ENCODE results near the gene FILIP1. TPM values are rescaled to one million over a fixed set of nuclear protein-coding genes. Genes with fewer than 3 reads are reported as not detected.
A peak's percentile ranks its signal among the peaks of the same experiment; 100 is the strongest.

FILIP1 gene
- total RNA-seq, 1 donor, result under 0.01 TPM

DNA sequence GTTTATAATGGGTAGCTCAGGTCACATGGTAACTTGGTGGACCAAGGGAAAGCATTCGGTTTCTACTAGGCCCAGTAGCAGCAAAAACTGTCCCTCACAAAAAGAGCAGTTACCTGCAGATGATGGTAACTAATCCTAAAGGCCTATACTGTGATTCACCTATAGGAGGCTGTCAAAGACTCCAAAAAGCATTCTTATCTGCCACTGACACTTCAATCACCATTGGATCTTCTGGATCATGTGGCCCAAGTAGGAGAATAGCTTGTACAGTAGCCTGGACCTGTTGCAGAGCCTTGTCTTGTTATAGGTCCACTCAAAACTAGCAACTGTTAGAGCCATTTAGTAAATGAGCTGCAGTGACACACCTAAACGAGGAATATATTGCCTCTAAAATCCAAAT lies 23.2 kb upstream of the FILIP1 start:
- Histone ChIP-seq H3K27me3 (ENCODE audit: insufficient read depth, low read length) (no peaks in the 10 kb centered on the region), H3K4me2 (ENCODE audit: insufficient read depth, low read length) (no peak overlapping the region), H3K36me3 (ENCODE audit: insufficient read depth, low read length) (no peaks in the 10 kb centered on the region), H3K79me2 (ENCODE audit: insufficient read depth, low read length) (no peaks in the 10 kb centered on the region), H4K20me1 (ENCODE audit: insufficient read depth, low read length) (no peaks in the 10 kb centered on the region), H3K27ac (ENCODE audit: low read depth, low read length) (no peak overlapping the region), H3K9me3 (ENCODE audit: low read depth, low read length) (no peaks in the 10 kb centered on the region), H2AFZ (ENCODE audit: low read length) (no peak overlapping the region), H3K4me1 (ENCODE audit: insufficient read depth, low read length) (no peaks in the 10 kb centered on the region), H3K4me3 (ENCODE audit: insufficient read depth, low read length) (no peak overlapping the region)
- no peak for DNase-seq (ENCODE audit: insufficient read length, low spot score, missing footprints)
- TF ChIP-seq, protein P1, sequence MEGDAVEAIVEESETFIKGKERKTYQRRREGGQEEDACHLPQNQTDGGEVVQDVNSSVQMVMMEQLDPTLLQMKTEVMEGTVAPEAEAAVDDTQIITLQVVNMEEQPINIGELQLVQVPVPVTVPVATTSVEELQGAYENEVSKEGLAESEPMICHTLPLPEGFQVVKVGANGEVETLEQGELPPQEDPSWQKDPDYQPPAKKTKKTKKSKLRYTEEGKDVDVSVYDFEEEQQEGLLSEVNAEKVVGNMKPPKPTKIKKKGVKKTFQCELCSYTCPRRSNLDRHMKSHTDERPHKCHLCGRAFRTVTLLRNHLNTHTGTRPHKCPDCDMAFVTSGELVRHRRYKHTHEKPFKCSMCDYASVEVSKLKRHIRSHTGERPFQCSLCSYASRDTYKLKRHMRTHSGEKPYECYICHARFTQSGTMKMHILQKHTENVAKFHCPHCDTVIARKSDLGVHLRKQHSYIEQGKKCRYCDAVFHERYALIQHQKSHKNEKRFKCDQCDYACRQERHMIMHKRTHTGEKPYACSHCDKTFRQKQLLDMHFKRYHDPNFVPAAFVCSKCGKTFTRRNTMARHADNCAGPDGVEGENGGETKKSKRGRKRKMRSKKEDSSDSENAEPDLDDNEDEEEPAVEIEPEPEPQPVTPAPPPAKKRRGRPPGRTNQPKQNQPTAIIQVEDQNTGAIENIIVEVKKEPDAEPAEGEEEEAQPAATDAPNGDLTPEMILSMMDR (IDR thresholded peaks at IDR 0.05; ENCODE audit: extremely low read depth, low read depth, low read length), result no peak

DNA sequence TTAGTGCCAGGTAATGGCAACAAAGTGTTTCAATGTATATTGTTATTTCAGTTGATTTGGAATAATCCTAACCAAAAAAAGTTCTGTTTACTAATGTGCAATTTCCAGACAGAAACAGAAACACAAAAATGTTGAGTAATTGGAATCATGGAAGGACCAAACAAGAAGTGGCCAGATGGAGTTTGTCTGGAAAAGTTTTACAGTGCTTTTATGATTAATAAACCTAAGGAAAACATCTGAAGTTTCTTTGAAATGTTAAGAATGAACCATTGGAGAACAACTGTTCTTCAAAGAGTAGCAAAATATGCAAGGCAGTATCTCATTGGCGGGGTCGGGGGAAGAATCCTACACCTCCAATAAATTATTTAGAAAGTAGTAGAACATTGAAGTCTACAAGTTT lies 19.0 kb upstream of the FILIP1 start:
- no peak overlapping the region for H3K27ac ChIP-seq (ENCODE audit: low read depth, low read length)
- H2AFZ ChIP-seq (ENCODE audit: low read length), result no peak overlapping the region
- H4K20me1 ChIP-seq (ENCODE audit: insufficient read depth, low read length), result no peaks in the 10 kb centered on the region
- no peaks in the 10 kb centered on the region for H3K36me3 ChIP-seq (ENCODE audit: insufficient read depth, low read length)
- H3K27me3 ChIP-seq (ENCODE audit: insufficient read depth, low read length), result no peaks in the 10 kb centered on the region
- no peak overlapping the region for H3K4me2 ChIP-seq (ENCODE audit: insufficient read depth, low read length)
- DNase-seq (ENCODE audit: insufficient read length, low spot score, missing footprints), result no peak
- no peaks in the 10 kb centered on the region for H3K9me3 ChIP-seq (ENCODE audit: low read depth, low read length)
- H3K4me3 ChIP-seq (ENCODE audit: insufficient read depth, low read length), result no peak overlapping the region
- H3K79me2 ChIP-seq (ENCODE audit: insufficient read depth, low read length), result no peaks in the 10 kb centered on the region
- no peaks in the 10 kb centered on the region for H3K4me1 ChIP-seq (ENCODE audit: insufficient read depth, low read length)
- TF ChIP-seq, protein P1 (IDR thresholded peaks at IDR 0.05; ENCODE audit: extremely low read depth, low read depth, low read length), result no peak

DNA sequence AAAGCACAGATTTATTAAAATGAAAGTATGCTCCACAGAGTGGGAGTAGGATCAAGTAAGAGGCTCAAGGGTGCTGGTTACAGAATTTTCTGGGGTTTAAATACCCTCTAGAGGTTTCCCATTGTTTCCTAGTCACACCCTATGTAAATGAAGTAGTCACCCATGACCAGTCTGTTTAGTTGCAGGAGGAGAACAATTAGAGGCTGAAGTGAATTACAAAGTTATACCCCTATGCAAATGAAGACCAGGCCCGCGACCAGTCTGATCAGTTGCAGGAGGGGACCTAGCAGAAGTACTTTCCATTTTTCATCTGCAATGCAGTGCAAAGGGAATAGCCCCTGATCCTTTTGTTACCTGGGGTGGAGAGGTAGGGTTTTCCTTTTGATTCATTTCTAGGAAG lies 11.8 kb upstream of the FILIP1 start:
- DNase-seq (ENCODE audit: insufficient read length, low spot score, missing footprints), result no peak
- H3K27me3 ChIP-seq (ENCODE audit: insufficient read depth, low read length), result no peaks in the 10 kb centered on the region
- no peak overlapping the region for H3K4me3 ChIP-seq (ENCODE audit: insufficient read depth, low read length)
- peak overlapping the region; percentile 44 for H3K4me2 ChIP-seq (ENCODE audit: insufficient read depth, low read length)
- no peaks in the 10 kb centered on the region for H3K36me3 ChIP-seq (ENCODE audit: insufficient read depth, low read length)
- no peak overlapping the region for H3K27ac ChIP-seq (ENCODE audit: low read depth, low read length)
- TF ChIP-seq, protein P1 (IDR thresholded peaks at IDR 0.05; ENCODE audit: extremely low read depth, low read depth, low read length), result no peak
- no peaks in the 10 kb centered on the region for H3K9me3 ChIP-seq (ENCODE audit: low read depth, low read length)
- no peaks in the 10 kb centered on the region for H4K20me1 ChIP-seq (ENCODE audit: insufficient read depth, low read length)
- no peaks in the 10 kb centered on the region for H3K4me1 ChIP-seq (ENCODE audit: insufficient read depth, low read length)
- H3K79me2 ChIP-seq (ENCODE audit: insufficient read depth, low read length), result no peaks in the 10 kb centered on the region
- H2AFZ ChIP-seq (ENCODE audit: low read length), result peak overlapping the region; percentile 6

DNA sequence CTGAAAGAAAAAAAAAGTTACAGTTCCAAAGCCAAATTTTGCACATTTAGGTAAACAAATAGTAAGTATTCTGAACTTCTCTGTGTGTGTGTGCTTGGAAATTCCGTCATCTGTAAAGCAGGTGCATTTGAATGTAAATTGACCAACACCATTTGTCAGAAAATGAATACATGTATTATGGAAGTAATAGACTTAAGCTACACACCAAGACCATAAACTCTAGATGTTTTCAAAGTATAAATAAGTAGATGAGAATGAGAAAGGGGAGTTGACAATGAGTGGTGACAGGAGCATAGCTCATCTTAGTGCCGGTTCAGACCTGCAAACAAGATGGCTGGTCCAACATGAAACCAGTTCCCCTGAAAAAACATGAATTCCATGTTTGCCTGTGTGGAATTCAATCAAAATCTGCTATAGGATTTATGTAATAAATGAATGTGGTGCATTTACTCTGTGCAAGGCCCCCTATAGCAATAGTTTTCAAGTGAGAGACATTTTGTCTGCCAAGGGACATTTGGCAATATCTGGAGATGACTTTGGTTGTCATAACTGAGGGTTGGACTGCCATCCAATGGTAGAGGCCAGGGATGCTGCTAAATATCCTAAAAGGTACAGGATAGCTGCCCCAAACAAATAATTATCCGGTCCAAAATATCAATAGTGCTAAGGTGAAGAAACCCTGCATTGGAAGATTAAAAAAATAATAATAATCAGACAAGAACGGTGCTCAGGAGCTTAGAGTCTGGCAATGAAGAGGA lies 11.0 kb upstream of the FILIP1 start:
- peak overlapping the region; percentile 6 for H2AFZ ChIP-seq (ENCODE audit: low read length)
- no peaks in the 10 kb centered on the region for H3K27me3 ChIP-seq (ENCODE audit: insufficient read depth, low read length)
- no peaks in the 10 kb centered on the region for H3K9me3 ChIP-seq (ENCODE audit: low read depth, low read length)
- no peaks in the 10 kb centered on the region for H3K36me3 ChIP-seq (ENCODE audit: insufficient read depth, low read length)
- H3K4me1 ChIP-seq (ENCODE audit: insufficient read depth, low read length), result no peaks in the 10 kb centered on the region
- H3K27ac ChIP-seq (ENCODE audit: low read depth, low read length), result no peak overlapping the region
- H3K79me2 ChIP-seq (ENCODE audit: insufficient read depth, low read length), result no peaks in the 10 kb centered on the region
- no peaks in the 10 kb centered on the region for H4K20me1 ChIP-seq (ENCODE audit: insufficient read depth, low read length)
- TF ChIP-seq, protein P1 (IDR thresholded peaks at IDR 0.05; ENCODE audit: extremely low read depth, low read depth, low read length), result peak; percentile 48
- H3K4me3 ChIP-seq (ENCODE audit: insufficient read depth, low read length), result no peak overlapping the region
- H3K4me2 ChIP-seq (ENCODE audit: insufficient read depth, low read length), result no peak overlapping the region
- no peak for DNase-seq (ENCODE audit: insufficient read length, low spot score, missing footprints)
